Measurements from ENCODE around the gene TWNK.

DNA sequence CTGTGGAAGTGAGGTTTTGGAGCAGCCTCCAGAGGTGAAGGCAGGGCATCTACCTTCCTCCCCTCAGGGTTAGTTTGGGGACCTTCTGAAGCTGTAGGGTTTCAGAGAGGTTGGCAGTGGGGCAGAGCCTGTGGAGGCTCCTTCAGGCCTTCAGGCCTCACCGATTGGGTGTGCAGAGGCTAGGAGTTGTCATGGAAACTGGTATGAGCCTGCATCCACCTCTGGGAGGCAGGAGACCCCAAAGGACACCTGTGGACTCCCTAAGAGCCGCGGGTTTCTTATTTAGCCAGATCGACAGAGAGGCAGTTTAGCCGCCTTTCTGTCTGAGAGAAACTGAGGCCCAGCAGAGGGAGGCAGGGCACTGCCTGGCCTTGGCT is 14.3 kb downstream of the TWNK start:
- no peak for TF ChIP-seq POLR2A (IDR thresholded peaks at IDR 0.05)
- no peak for TF ChIP-seq CTCF (IDR thresholded peaks at IDR 0.05)
